ENCODE data around the gene CNN2. TPM values are rescaled to one million over a fixed set of nuclear protein-coding genes. Genes with fewer than 3 reads are reported as not detected.

The CNN2 gene
- total and polyA plus RNA-seq, 9 of the 15 experiments (the other 6 are each of a cell fraction or from before 2014, with no cell fraction given), result 12.1 to 174 (median 52.7) TPM

DNA sequence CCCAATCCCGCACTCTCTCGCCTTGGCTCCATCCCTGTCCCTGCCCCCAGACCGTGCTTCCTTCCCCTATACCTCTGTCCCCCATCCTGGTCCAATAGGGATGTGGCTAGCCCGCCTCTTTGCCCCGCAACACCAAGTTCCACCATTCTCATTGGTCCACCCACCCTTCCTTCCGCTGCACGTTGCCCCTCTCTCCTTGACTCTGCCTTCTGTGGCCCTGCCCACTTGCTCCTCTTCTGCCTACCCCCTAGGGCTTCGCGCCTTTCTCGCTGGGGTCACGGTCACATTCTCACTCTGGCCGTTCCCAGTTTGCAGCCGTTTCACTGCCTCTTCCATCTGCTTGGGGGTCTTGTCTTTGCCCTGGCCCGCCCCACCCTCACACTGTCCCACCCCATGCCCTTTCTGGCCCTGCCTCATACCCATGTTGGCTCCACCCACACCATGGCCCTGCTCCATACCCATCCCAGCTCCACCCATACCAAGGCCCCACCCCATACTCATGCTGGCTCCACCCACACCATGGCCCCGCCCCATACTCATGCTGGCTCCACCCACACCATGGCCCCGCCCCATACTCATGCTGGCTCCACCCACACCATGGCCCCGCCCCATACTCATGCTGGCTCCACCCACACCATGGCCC, 36.1 kb downstream of the CNN2 start:
- Histone ChIP-seq H3K4me3 (no peak overlapping the region), H2AFZ (ENCODE audit: low read depth, low read length) (no peak overlapping the region), H3K9ac (ENCODE audit: insufficient read depth in 1 of 2, low read depth in 2 of 2, low read length in 2 of 2) (peak overlapping the region in 1 of 2 experiments; percentile 37; a peak in 1 of 4 replicates), H3K9me1 (ENCODE audit: control insufficient read depth, insufficient read depth, low read length) (no peaks in the 10 kb centered on the region), H3K27me3 (ENCODE audit: control insufficient read depth in 2 of 2, insufficient read depth in 2 of 2, low read length in 2 of 2) (no peaks in the 10 kb centered on the region), H3K4me2 (ENCODE audit: insufficient read depth, low read length) (no peak overlapping the region), H3K4me1 (replicated peaks in 1 of 2; ENCODE audit: control insufficient read depth in 2 of 2, insufficient read depth in 2 of 2, low read length in 2 of 2) (peaks cover 9 to 60% of the 10 kb centered on the region in 2 experiments), H3K9me3 (replicated peaks; ENCODE audit: control insufficient read depth, insufficient read depth, low read depth, low read length) (no peaks in the 10 kb centered on the region), H3K27ac (ENCODE audit: extremely low read depth, low read depth, low read length) (no peak overlapping the region), H3K36me3 (ENCODE audit: control insufficient read depth, insufficient read depth, low read length) (peaks cover 40% of the 10 kb centered on the region), H3K79me2 (ENCODE audit: control insufficient read depth, insufficient read depth, low read length) (no peaks in the 10 kb centered on the region), H4K20me1 (replicated peaks; ENCODE audit: control insufficient read depth, insufficient read depth, low read length) (no peaks in the 10 kb centered on the region)
- in situ Hi-C loops (cut with MboI) (no loop called here), intact Hi-C loops (cut with micrococcal nuclease) (no loop called here)
- FAIRE-seq, result no peak
- peak in 3 of 4 experiments; percentile 81 to 85 (median 83) for DNase-seq (ENCODE audit: extremely low read depth in 1 of 4, low spot score in 3 of 4)
- WGBS (ENCODE audit: insufficient coverage, low coverage, missing lambda C conversion rate), result 78% methylated on average over 9 of the region's 17 CpGs
- CTCF ChIA-PET (ENCODE audit: low intra/inter-chr PET ratio), result no interaction called here
- BruUV-seq (replicated peaks), result no TSS peak
- POLR2A ChIA-PET, result interaction anchor here (0.5 to 1.1 kb wide), 2 partner anchors 8 to 37 kb away, joined by 3 to 4 read pairs; no protein-coding TSS in a partner anchor
- ATAC-seq, result peak; percentile 72
- TF ChIP-seq ELF4 (CRISPR knock-in tag; IDR thresholded peaks at IDR 0.05) (peak; percentile 47; the same call in 1 of the 2 replicates), TEAD1 (CRISPR knock-in tag; IDR thresholded peaks at IDR 0.05) (no peak), POLR2A (conservative IDR thresholded peaks at IDR 0.05) (peak; percentile 34)
- TF ChIP-seq, protein P1, sequence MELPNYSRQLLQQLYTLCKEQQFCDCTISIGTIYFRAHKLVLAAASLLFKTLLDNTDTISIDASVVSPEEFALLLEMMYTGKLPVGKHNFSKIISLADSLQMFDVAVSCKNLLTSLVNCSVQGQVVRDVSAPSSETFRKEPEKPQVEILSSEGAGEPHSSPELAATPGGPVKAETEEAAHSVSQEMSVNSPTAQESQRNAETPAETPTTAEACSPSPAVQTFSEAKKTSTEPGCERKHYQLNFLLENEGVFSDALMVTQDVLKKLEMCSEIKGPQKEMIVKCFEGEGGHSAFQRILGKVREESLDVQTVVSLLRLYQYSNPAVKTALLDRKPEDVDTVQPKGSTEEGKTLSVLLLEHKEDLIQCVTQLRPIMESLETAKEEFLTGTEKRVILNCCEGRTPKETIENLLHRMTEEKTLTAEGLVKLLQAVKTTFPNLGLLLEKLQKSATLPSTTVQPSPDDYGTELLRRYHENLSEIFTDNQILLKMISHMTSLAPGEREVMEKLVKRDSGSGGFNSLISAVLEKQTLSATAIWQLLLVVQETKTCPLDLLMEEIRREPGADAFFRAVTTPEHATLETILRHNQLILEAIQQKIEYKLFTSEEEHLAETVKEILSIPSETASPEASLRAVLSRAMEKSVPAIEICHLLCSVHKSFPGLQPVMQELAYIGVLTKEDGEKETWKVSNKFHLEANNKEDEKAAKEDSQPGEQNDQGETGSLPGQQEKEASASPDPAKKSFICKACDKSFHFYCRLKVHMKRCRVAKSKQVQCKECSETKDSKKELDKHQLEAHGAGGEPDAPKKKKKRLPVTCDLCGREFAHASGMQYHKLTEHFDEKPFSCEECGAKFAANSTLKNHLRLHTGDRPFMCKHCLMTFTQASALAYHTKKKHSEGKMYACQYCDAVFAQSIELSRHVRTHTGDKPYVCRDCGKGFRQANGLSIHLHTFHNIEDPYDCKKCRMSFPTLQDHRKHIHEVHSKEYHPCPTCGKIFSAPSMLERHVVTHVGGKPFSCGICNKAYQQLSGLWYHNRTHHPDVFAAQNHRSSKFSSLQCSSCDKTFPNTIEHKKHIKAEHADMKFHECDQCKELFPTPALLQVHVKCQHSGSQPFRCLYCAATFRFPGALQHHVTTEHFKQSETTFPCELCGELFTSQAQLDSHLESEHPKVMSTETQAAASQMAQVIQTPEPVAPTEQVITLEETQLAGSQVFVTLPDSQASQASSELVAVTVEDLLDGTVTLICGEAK (IDR thresholded peaks at IDR 0.05), result no peak
- TF ChIP-seq, protein P1 (CRISPR knock-in tag; IDR thresholded peaks at IDR 0.05), result no peak
- TF ChIP-seq, protein P2, sequence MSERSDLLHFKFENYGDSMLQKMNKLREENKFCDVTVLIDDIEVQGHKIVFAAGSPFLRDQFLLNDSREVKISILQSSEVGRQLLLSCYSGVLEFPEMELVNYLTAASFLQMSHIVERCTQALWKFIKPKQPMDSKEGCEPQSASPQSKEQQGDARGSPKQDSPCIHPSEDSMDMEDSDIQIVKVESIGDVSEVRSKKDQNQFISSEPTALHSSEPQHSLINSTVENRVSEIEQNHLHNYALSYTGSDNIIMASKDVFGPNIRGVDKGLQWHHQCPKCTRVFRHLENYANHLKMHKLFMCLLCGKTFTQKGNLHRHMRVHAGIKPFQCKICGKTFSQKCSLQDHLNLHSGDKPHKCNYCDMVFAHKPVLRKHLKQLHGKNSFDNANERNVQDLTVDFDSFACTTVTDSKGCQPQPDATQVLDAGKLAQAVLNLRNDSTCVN (CRISPR knock-in tag; IDR thresholded peaks at IDR 0.05), result 0 out of 2 replicates have a peak, but pooled peaks have one; percentile 33
- TF ChIP-seq, protein P3, sequence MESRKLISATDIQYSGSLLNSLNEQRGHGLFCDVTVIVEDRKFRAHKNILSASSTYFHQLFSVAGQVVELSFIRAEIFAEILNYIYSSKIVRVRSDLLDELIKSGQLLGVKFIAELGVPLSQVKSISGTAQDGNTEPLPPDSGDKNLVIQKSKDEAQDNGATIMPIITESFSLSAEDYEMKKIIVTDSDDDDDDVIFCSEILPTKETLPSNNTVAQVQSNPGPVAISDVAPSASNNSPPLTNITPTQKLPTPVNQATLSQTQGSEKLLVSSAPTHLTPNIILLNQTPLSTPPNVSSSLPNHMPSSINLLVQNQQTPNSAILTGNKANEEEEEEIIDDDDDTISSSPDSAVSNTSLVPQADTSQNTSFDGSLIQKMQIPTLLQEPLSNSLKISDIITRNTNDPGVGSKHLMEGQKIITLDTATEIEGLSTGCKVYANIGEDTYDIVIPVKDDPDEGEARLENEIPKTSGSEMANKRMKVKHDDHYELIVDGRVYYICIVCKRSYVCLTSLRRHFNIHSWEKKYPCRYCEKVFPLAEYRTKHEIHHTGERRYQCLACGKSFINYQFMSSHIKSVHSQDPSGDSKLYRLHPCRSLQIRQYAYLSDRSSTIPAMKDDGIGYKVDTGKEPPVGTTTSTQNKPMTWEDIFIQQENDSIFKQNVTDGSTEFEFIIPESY (CRISPR knock-in tag; IDR thresholded peaks at IDR 0.05), result peak; percentile 77; the same call in 1 of the 2 replicates
- TF ChIP-seq, protein P4, sequence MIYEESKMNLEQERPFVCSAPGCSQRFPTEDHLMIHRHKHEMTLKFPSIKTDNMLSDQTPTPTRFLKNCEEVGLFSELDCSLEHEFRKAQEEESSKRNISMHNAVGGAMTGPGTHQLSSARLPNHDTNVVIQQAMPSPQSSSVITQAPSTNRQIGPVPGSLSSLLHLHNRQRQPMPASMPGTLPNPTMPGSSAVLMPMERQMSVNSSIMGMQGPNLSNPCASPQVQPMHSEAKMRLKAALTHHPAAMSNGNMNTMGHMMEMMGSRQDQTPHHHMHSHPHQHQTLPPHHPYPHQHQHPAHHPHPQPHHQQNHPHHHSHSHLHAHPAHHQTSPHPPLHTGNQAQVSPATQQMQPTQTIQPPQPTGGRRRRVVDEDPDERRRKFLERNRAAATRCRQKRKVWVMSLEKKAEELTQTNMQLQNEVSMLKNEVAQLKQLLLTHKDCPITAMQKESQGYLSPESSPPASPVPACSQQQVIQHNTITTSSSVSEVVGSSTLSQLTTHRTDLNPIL (CRISPR knock-in tag; IDR thresholded peaks at IDR 0.05), result no peak
